ENCODE results near the gene SDF2.
A peak's percentile ranks its signal among the peaks of the same experiment; 100 is the strongest.

- TF ChIP-seq POLR2A (IDR thresholded peaks at IDR 0.05) (peak in 2 of 4 donors; percentile 1 to 14), CTCF (IDR thresholded peaks at IDR 0.05) (peak in 1 of 6 experiments; percentile 6)
Measured at GRCh38 chr17:28599311-28600184, 62.2 kb downstream of the SDF2 start.
